ENCODE results near the gene ATAD1.
"Not testable (repeated sequence)": the region's sequence is repeated elsewhere in the genome, so short reads cannot be mapped to it uniquely, and the experiment has no call there.

The ATAD1 gene

GRCh38 chr10:87817609-87818504, at the start of gene ATAD1:
Gene ATAD1, minus strand, starts transcription at chr10:87818226. Its CDS starts 3,627 bp downstream, at chr10:87814599.
- peak; percentile 88 for DNase-seq

DNA sequence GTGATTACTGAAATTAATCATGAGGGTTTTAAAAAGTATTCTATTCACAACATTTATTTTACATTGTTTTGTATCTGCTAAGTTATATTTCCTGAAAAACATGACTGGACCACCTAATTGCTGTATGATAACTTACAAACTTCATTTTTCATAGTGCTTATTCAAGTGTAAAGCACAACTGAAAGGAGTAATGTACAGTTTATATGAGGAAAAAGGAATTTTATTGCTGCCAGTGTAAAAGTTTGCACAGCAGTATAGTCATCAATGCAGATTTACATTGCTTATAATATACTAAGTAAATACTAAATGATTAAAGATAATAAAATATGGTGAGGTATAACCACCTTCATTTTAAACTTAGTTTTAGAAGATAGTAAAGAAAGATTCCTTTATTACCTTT, 49.4 kb upstream of the ATAD1 start:
- no peak for DNase-seq

- no peak for DNase-seq
Observed at GRCh38 chr10:87866412-87866974, 48.5 kb upstream of the ATAD1 start.

GRCh38 chr10:87865241-87865881, 47.3 kb upstream of the ATAD1 start:
- no peak for DNase-seq

GRCh38 chr10:87864496-87865059, 46.6 kb upstream of the ATAD1 start:
- no peak for DNase-seq

GRCh38 chr10:87863951-87864495, 46.0 kb upstream of the ATAD1 start:
- peak; percentile 10 for DNase-seq

DNA sequence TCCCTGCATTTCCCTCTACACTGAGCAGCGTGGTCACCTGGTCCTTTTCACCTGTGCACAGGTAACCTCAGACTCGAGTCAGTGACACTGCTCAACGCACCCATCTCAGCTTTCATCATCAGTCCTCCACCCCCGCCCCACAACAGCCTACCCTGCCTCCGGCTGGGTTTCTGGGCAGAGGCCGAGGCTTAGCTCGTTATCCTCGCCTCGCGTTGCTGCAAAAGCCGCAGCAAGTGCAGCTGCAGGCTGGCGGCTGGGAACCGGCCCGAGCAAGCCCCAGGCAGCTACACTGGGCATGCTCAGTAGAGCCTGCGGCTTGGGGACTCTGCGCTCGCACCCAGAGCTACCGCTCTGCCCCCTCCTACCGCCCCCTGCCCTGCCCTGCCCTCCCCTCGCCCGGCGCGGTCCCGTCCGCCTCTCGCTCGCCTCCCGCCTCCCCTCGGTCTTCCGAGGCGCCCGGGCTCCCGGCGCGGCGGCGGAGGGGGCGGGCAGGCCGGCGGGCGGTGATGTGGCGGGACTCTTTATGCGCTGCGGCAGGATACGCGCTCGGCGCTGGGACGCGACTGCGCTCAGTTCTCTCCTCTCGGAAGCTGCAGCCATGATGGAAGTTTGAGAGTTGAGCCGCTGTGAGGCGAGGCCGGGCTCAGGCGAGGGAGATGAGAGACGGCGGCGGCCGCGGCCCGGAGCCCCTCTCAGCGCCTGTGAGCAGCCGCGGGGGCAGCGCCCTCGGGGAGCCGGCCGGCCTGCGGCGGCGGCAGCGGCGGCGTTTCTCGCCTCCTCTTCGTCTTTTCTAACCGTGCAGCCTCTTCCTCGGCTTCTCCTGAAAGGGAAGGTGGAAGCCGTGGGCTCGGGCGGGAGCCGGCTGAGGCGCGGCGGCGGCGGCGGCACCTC, 45.3 kb upstream of the ATAD1 start, which contains the start of the genes KLLN and PTEN:
TSS of gene KLLN (minus strand) at position 481 of the 891 bp plus-strand sequence. CDS start 1,046 bp downstream, outside the sequence.
TSS of gene PTEN (plus strand) at position 573 of the 891 bp plus-strand sequence. CDS start 845 bp downstream, outside the sequence.
- DNase-seq, result peak; percentile 80

DNA sequence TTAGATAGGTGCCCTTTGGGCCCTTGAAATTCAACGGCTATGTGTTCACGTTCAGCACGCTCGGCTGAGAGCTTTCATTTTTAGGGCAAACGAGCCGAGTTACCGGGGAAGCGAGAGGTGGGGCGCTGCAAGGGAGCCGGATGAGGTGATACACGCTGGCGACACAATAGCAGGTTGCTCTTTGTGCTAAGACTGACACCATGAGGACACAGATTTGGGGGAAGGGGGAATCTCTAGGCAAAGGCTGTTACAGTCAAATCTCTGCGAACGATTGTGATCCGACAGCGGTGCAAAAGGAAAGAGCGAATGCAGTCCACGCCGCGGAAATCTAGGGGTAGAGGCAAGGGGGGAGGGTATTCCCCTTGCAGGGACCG, 44.6 kb upstream of the ATAD1 start:
- DNase-seq, result no peak

GRCh38 chr10:87861953-87862678, 44.1 kb upstream of the ATAD1 start:
- peak; percentile 94 for DNase-seq

DNA sequence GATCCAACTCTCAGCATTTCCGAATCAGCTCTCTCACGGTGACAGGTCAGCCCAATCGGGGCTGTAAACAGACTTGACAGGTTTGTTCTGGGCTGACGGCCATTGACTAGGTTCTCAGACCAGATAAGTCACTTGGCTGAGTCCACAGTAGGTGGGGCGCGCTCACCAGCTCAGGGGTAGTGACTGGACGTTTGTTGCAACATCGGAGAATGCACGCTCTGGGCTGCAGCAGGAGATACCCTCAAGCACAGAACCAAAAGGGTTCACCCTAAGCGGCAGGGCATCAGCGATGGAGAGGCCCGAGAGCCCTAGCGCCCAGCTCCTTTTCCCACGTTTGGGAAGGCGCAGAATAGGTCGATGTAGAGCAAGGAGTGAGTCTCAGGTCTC, 43.5 kb upstream of the ATAD1 start:
- peak; percentile 51 for DNase-seq

GRCh38 chr10:87860816-87861403, 42.9 kb upstream of the ATAD1 start:
- no peak for DNase-seq

GRCh38 chr10:87860156-87860795, 42.2 kb upstream of the ATAD1 start:
- DNase-seq, result peak; percentile 40

GRCh38 chr10:87855665-87856064, 37.6 kb upstream of the ATAD1 start:
- DNase-seq, result not testable (repeated sequence)

- not testable (repeated sequence) for DNase-seq
Observed at GRCh38 chr10:87855247-87855646, 37.2 kb upstream of the ATAD1 start.

GRCh38 chr10:87852089-87852488, 34.1 kb upstream of the ATAD1 start:
- no peak for DNase-seq

- DNase-seq, result peak; percentile 55
Observed at GRCh38 chr10:87850742-87851205, 32.7 kb upstream of the ATAD1 start.

GRCh38 chr10:87849001-87849400, 31.0 kb upstream of the ATAD1 start:
- no peak for DNase-seq

GRCh38 chr10:87847550-87847949, 29.5 kb upstream of the ATAD1 start:
- DNase-seq, result no peak

DNA sequence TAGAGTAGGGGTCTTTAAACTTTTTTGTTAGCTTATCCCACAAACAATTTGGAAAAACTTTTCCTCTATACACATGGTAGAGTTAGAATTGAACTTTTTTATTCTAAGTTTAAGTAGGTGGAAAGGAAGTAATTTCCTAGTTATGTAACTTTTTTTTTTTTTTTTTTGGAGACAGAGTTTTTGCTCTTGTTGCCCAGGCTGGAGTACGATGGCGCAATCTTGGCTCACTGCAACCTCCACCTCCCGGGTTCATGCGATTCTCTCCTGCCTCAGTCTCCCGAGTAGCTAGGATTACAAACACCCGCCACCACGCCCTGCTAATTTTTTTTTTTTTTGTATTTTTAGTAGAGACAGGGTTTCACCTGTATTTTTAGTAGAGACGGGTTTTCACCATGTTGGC, 28.7 kb upstream of the ATAD1 start:
- not testable (repeated sequence) for DNase-seq

- no peak for DNase-seq
Observed at GRCh38 chr10:87846023-87846422, 28.0 kb upstream of the ATAD1 start.

Measured in CD4-positive, alpha-beta T cell treated with Interferon gamma for 1 hour (primary cell).